NCI-H2107 treated with DMSO at 0.1 percent for 48 hours (cell line): ENCODE data around the gene OR2B6.
"Not testable (repeated sequence)": the region's sequence is repeated elsewhere in the genome, so short reads cannot be mapped to it uniquely, and the experiment has no call there.

Experiments used
- DNase-seq: peaks from one replicate; lab custom pipeline; 2025; ENCODE audit not compliant: unreplicated experiment; lab: John Stamatoyannopoulos, UW

The OR2B6 gene

DNA sequence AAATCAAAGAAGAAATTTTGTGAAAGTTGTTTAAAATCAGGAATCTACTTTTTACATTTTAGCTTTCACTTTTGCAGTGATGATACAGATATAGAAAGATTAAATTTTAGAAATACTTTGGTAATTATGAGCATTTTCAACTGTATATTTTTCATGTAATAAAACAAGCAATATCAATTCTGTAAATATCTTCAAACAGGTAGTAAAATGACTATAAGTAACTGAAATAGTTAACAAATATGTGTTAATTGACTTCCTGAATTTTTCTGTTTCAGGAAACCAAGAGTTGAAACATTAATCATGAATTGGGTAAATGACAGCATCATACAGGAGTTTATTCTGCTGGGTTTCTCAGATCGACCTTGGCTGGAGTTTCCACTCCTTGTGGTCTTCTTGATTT is at the start of gene OR2B6:
TSS of gene OR2B6 (plus strand) at position 301 of the 400 bp plus-strand sequence. CDS start at position 301, 0 bp downstream.
- no peak for DNase-seq

DNA sequence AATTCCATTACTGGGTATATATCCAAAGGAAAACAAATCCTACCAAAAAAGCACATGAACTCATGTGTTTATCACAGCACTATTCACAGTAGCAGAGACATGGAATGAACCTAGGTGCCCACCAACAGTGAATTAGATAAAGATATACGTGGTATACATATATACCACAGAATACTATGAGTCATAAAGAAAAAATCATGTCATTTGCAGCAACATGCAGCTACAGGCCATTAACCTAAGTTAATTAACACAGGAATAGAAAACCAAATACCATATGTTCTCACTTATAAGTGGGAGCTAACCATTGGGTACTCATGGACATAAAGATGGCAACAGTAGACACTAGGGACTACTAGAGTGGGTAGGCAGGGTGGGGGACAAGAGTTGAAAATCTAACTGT is 49.0 kb upstream of the OR2B6 start:
- DNase-seq, result no peak

- DNase-seq, result no peak
Measured at GRCh38 chr6:27911956-27912446, 45.0 kb upstream of the OR2B6 start, which contains the start of gene OR2B2. Gene OR2B2, minus strand, starts transcription at chr6:27912396. Its CDS starts 77 bp downstream, at chr6:27912319.

DNA sequence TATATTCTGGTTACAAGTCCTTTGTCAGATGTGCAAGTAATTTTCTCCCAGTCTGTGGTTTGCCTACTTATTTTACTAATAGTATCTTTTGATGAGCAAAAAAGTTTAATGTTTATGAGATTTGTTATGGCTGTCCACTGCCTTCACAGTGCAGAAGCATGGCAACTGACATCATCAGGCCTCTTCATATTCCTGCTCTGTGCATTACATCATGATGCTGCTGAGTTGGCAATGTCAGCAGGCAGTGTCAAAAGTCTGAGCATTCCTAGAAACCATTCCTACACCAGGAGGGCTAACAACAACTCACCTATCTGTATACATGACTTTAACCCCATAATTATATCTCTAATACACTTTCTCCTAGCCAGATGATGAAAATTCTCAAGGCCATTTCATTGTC is 34.1 kb upstream of the OR2B6 start:
- DNase-seq, result no peak

DNA sequence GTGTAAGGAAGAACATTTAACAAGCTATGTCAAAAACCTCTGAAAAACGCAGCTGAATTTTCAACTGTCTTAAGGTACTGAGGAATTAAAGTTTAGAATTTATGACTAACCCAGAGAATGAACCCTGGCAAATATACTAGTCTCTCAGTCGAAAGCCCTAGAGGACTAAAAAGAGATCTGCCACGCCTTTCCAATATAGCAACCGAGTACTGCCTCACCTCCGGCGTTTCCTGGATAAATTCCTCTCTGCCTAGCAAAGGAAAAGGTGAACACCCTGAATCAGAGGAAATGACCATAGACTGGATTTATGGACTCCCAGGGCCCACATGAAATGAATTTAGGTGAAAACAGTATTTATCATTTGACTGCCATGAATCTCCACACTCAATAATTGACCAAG is 32.9 kb upstream of the OR2B6 start:
- no peak for DNase-seq

DNA sequence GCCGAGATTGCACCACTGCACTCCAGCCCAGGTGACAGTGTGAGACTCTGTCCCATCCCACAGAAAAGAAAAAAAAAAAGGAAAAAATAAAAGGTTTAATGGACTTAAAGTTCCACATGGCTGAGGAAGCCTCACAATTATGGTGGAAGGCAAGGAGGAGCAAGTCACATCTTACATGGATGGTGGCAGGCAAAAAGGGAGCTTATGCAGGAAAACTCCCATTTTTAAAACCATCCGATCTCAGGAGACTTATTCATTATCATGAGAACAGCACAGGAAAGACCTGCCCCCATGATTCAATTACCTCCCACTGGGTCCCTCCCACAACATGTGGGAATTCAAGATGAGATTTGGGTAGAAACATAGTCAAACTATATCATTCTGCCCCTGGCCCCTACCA is 29.0 kb upstream of the OR2B6 start:
- not testable (repeated sequence) for DNase-seq

GRCh38 chr6:27929930-27930329 is 27.1 kb upstream of the OR2B6 start:
- not testable (repeated sequence) for DNase-seq

DNA sequence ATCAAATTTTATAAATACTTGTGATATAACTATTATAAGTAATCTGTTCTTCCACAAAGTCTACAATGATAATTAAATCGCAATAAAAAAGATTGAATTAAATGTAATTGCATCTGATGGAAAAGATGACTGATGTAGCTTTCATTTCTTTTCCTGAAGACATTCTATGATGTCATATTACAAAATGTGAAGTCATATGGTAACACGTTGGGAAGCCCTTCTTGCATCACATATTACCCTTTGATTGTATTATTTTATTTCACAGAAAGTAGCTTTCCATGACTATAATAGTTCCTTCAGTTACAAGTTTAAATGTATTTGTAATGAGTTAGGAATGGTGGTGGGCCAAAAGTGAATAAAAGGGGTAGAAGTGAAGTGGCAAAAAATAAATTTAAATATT is 25.8 kb upstream of the OR2B6 start:
- no peak for DNase-seq

- no peak for DNase-seq
Measured at GRCh38 chr6:27940766-27941165, 16.3 kb upstream of the OR2B6 start.

DNA sequence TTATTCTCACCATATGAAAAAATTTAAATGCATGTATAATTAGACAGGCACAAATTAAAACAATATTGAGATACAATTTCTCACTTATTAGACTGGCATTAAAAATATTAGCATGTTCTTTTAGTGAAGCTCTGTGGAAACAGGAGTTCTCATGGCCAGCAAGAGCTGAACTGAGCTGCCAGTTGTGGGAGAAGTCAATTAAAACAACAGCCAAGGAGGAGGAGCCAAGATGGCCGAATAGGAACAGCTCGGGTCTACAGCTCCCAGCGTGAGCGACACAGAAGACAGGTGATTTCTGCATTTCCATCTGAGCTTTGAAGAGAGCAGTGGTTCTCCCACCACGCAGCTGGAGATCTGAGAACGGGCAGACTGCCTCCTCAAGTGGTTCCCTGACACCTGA is 14.0 kb upstream of the OR2B6 start:
- DNase-seq, result not testable (repeated sequence)

GRCh38 chr6:27948237-27948636 is 8.8 kb upstream of the OR2B6 start:
- DNase-seq, result no peak

- no peak for DNase-seq
Measured at GRCh38 chr6:27951040-27951439, 6.0 kb upstream of the OR2B6 start.

DNA sequence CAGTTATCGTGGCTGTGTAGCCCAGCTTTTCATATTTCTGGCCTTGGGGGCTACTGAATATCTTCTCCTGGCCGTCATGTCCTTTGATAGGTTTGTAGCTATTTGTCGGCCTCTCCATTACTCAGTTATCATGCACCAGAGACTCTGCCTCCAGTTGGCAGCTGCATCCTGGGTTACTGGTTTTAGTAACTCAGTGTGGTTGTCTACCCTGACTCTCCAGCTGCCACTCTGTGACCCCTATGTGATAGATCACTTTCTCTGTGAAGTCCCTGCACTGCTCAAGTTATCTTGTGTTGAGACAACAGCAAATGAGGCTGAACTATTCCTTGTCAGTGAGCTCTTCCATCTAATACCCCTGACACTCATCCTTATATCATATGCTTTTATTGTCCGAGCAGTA is 475 bp downstream of the OR2B6 start:
- no peak for DNase-seq

DNA sequence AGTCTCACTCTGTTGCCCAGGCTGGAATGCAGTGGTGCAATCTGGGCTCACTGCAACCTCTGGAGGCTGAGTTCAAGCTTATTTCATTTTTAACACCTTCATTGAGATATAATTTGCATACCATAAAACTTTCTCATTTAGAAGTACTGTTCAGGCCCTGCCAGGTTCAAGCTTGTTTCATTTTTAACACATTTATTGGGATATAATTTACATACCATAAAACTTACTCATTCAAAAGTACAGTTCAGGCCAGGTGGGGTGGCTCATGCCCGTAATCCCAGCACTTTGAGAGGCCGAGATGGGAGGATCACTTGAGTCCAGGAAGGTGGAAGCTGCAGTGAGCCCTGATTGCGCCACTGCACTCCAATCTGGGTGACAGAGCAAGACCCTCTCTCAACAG is 5.5 kb downstream of the OR2B6 start:
- no peak for DNase-seq

GRCh38 chr6:27966044-27966443 is 9.0 kb downstream of the OR2B6 start:
- no peak for DNase-seq

DNA sequence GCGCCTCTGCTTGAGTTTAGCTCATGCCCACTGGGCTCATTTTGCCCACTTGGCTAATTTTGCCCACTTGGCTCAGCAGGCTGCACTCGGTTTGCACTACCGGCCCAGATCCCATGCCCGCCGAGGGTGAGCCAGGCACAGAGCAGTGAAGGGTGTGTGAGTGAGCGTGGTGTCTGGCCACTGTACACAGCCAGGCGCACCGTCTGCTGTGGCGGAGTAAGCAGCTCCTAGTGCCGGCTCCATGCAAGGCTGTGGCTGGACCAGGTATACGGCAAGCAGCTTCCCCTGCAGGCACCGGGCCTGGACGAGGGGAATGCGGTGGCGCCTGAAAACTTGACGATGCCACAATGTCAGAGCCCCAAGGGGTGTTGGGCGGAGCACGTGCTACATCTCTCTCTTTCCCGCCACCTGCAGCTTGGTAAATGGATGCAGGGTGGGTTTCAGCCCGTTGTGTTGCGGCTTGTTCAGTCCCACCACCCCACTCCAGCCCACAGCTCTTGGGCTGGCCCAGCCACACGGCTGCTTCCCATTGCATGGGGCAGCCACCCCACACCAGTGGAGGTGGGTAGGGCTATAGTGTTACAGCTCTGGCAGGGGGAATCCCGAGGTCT is 9.9 kb downstream of the OR2B6 start:
- DNase-seq, result no peak

DNA sequence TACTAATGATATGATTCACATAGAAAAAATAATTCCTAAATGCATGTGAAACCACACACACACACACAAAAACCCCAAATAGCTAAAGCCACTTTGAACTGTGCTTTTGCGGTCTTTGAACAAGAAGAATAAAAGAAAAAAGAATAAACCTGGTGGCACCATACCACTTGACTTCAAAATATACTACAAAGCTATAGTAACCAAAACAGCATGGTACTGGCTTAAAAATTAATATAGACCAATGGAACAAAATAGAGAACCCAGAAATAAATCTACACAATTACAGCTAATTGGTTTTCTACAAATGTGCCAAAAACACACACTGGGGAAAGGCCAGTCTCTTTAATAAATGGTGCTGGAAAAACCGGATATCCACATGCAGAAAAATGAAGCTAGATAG is 13.4 kb downstream of the OR2B6 start:
- DNase-seq, result no peak

- no peak for DNase-seq
Measured at GRCh38 chr6:27972750-27973149, 15.7 kb downstream of the OR2B6 start.

DNA sequence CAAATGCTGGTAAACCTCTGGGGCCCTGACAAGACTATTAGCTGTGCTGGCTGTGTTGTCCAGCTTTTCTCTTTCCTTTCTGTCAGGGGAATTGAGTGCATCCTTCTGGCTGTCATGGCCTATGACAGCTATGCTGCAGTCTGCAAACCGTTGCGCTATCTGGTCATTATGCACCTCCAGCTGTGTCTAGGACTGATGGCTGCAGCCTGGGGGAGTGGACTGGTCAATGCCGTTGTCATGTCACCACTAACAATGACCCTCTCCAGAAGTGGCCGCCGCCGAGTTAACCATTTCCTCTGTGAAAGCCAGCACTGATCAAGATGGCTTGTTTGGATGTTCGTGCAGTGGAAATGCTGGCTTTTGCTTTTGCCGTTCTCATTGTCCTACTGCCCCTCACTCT is 20.3 kb downstream of the OR2B6 start:
- DNase-seq, result no peak

GRCh38 chr6:27978705-27979104 is 21.7 kb downstream of the OR2B6 start:
- DNase-seq, result no peak

- no peak for DNase-seq
Measured at GRCh38 chr6:27980111-27980510, 23.1 kb downstream of the OR2B6 start.

DNA sequence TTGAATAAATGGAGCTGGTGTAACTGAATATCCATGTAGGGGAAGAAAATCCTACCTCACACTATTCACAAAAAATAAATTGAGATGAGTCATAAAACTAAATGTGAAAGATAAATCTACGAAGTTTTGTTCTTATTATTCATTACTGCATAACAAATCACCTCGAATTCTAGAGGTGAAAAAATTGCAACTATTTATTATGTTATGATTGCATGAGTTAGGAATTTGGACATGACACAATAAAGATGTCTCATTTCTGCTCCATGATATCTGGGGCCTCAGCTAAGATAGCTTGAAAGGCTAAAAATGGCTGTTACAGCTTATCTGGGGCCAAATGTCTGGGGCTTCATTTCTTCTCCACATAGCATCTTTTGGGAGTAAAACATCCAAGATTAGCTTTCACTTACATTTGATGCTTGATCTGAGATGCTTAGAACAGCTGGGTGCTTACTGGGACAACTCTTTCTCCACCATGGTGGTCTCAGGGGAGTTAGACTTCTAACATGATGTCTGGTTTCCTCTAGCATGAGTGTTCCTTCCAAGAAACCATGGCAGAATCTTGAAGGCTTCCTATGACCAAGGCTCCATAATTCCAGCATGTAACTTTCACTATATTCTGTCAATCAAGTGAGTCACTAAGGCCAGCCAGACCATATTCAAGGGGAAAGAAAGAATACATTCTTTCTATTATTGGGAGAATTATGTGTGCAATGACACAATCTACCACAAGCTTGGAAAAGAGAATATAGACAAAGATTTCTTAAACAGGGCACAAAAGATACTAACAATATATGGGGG is 30.1 kb downstream of the OR2B6 start:
- DNase-seq, result no peak
